Activated naive CD4-positive, alpha-beta T cell treated with anti-CD3 and anti-CD28 coated beads, Interleukin-2, amount 50 U/mL, for 24 hours (primary cell): ENCODE measurements around the gene OBP2B.

Experiments
- H3K27ac Mint-ChIP-seq: one replicate; pipeline ENCODE4 v1.8.0; 2021; ENCODE audit warnings: mild to moderate bottlenecking, mixed read lengths
- H3K27me3 Mint-ChIP-seq: one replicate; pipeline ENCODE4 v1.8.0; 2021; ENCODE audit warnings: mixed read lengths
- H3K36me3 Mint-ChIP-seq: one replicate; pipeline ENCODE4 v1.8.0; 2021; ENCODE audit warnings: mixed read lengths
- H3K4me1 Mint-ChIP-seq: one replicate; pipeline ENCODE4 v1.8.0; 2021; ENCODE audit warnings: mixed read lengths
- H3K4me3 Mint-ChIP-seq: one replicate; pipeline ENCODE4 v1.8.0; 2021; ENCODE audit warnings: mild to moderate bottlenecking, mixed read lengths
- H3K9me3 Mint-ChIP-seq: one replicate; pipeline ENCODE4 v1.8.0; 2021; ENCODE audit warnings: mixed read lengths

Gene OBP2B

GRCh38 chr9:133201424-133202144, 7.5 kb downstream of the OBP2B start:
- Mint-ChIP-seq H3K4me3 (no peak overlapping the region), H3K36me3 (no peaks in the 10 kb centered on the region), H3K27ac (no peak overlapping the region), H3K27me3 (peaks cover 6% of the 10 kb centered on the region), H3K4me1 (peaks cover 4% of the 10 kb centered on the region), H3K9me3 (no peaks in the 10 kb centered on the region)

DNA sequence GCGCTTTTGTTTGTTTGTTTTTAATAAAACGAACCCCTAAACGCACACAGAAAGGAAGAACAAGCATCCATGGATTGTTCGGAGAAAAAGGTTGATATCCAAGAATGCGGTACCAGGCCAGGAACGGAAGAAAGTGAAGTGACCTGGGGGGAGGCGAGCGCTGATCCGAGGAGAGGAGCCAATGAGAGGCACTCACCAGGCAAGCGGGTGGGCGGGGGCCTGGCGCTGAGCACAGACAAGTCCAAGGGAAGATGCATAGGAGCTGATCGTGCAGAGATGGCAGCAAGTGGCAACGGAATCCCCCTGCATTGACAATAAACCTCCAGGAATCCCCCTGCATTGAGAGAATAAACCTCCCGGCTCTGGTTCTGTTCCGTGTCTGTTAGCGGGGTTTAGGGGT, 8.4 kb downstream of the OBP2B start:
- Mint-ChIP-seq H3K4me3 (no peak overlapping the region), H3K4me1 (peaks cover 4% of the 10 kb centered on the region), H3K9me3 (no peaks in the 10 kb centered on the region), H3K27me3 (peaks cover 6% of the 10 kb centered on the region), H3K36me3 (no peaks in the 10 kb centered on the region), H3K27ac (no peak overlapping the region)

DNA sequence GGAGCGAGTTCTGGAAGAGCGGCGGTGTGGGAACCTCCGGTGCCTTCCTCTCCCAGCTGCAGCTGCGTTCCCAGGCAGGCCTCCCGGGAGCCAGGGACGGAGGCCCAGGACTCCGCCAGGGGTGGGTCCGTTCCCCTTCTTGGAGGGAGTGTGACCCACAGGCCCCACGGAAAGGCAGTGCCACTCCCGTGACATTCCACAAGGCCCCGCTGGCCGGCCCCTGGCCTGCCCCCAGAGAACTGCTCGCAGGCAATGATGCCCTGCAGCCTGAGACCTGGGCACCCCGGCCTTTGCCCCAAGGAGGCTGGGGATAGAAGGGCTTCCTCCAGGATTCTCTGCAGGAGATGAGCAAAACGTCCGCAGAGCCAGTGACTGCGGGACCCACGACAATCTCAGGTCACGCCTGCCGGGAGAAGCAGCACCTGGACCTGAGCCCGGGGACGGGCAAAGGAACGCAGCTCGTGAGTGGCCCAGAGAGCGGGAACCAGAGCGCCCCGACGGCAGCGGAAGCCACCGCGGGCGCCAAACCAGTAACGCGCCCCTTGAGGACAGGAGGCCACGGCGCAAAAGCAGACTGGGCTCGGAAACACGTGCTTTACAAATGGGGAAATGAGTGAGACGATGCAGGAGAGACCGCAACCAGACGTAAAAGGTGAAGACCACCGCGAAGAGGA, 9.3 kb downstream of the OBP2B start:
- no peaks in the 10 kb centered on the region for H3K36me3 Mint-ChIP-seq
- peak overlapping the region; percentile 58 for H3K4me3 Mint-ChIP-seq
- H3K4me1 Mint-ChIP-seq = peaks cover 4% of the 10 kb centered on the region
- no peaks in the 10 kb centered on the region for H3K9me3 Mint-ChIP-seq
- no peak overlapping the region for H3K27ac Mint-ChIP-seq
- H3K27me3 Mint-ChIP-seq = peaks cover 6% of the 10 kb centered on the region

GRCh38 chr9:133195029-133195428, 14.0 kb downstream of the OBP2B start:
- Mint-ChIP-seq H3K9me3 (no peaks in the 10 kb centered on the region), H3K4me3 (no peak overlapping the region), H3K27me3 (peaks cover 5% of the 10 kb centered on the region), H3K4me1 (peaks cover 2% of the 10 kb centered on the region), H3K27ac (no peak overlapping the region), H3K36me3 (no peaks in the 10 kb centered on the region)

- peaks cover 3% of the 10 kb centered on the region for H3K27me3 Mint-ChIP-seq
- no peaks in the 10 kb centered on the region for H3K4me1 Mint-ChIP-seq
- H3K27ac Mint-ChIP-seq = no peak overlapping the region
- H3K36me3 Mint-ChIP-seq = no peaks in the 10 kb centered on the region
- H3K9me3 Mint-ChIP-seq = no peaks in the 10 kb centered on the region
- H3K4me3 Mint-ChIP-seq = no peak overlapping the region
Measured at GRCh38 chr9:133194597-133194996, 14.5 kb downstream of the OBP2B start.

- H3K36me3 Mint-ChIP-seq = no peaks in the 10 kb centered on the region
- H3K4me3 Mint-ChIP-seq = no peak overlapping the region
Measured at GRCh38 chr9:133191989-133192388, 17.1 kb downstream of the OBP2B start.

GRCh38 chr9:133189826-133190225, 19.2 kb downstream of the OBP2B start:
- H3K9me3 Mint-ChIP-seq = no peaks in the 10 kb centered on the region
- H3K4me1 Mint-ChIP-seq = peaks cover 8% of the 10 kb centered on the region
- H3K27ac Mint-ChIP-seq = no peak overlapping the region
- H3K27me3 Mint-ChIP-seq = peaks cover 7% of the 10 kb centered on the region
- H3K36me3 Mint-ChIP-seq = no peaks in the 10 kb centered on the region
- no peak overlapping the region for H3K4me3 Mint-ChIP-seq

More at GRCh38 chr9:133191989-133192388, 17.1 kb downstream of the OBP2B start:
- no peaks in the 10 kb centered on the region for H3K9me3 Mint-ChIP-seq
- peaks cover 5% of the 10 kb centered on the region for H3K27me3 Mint-ChIP-seq
- H3K27ac Mint-ChIP-seq = no peak overlapping the region
- H3K4me1 Mint-ChIP-seq = no peaks in the 10 kb centered on the region

- Mint-ChIP-seq H3K27me3 (peaks cover 9% of the 10 kb centered on the region), H3K9me3 (no peaks in the 10 kb centered on the region), H3K4me1 (peaks cover 13% of the 10 kb centered on the region), H3K4me3 (no peak overlapping the region), H3K27ac (no peak overlapping the region), H3K36me3 (no peaks in the 10 kb centered on the region)
Measured at GRCh38 chr9:133188843-133189180, 20.2 kb downstream of the OBP2B start.

DNA sequence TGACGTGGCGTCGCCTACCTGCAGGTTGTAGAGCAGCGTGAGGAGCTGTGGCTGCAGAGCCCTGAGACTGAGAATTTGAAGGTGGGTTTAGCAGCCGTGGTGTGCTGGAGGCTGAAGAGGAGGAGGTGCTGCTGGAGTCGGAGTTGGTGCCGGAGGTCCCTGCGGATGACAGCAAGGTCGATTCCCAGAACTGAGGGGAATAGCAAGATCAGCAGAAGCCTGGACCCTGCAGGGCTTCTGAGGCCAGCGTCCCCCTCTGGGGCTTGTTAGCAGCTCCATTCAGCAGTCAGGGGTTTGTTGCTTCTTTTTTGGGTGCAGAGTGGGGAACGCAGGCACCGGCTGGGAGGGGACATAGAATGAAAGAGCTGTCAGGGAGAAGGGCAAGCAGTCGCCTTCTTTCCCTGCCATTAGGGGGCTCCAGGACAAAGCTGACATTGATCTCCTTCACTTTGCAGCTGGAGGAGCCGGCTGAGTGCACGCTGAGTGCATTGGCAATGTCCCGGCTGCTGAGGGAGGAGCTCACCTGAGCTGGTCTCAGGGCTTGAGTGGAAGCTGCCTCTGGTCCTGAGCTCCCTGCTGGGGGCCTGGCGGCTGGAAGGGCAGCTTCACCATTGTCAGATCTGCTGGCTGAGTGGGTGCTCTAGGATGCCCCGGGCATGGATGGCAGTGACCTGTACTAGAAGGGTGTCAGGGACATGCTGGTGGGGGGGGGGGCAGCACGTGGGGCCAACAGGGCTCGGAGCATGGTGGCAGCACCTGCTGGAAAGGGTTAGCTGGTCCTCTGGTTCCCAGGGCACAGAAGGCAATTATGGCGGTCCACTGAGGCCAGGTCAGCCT, 20.8 kb downstream of the OBP2B start:
- peaks cover 12% of the 10 kb centered on the region for H3K27me3 Mint-ChIP-seq
- H3K4me3 Mint-ChIP-seq = no peak overlapping the region
- no peaks in the 10 kb centered on the region for H3K36me3 Mint-ChIP-seq

DNA sequence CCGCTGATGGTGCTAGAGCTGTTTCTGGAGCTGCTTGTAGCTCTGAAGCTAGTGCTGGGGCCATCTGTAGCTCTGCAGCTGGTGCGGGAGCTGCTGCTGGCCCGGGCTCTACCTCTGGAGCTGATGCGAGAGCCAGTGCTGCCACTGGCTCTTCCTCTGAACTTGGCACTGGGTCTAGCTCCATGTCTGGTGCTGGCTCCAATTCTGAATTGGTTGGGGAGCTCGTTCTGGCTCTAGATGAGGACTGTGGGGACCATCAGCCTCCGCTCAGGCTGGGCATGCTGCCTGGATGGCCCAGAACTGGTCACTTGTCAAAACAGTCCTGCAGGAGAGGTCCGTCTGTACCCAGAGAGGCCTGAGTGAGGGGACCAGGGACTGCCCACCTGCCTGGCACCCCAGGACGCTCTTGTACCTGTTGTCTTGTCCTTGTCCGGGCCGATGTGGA, 21.5 kb downstream of the OBP2B start:
- Mint-ChIP-seq H3K4me3 (no peak overlapping the region), H3K36me3 (no peaks in the 10 kb centered on the region), H3K27ac (no peak overlapping the region), H3K9me3 (no peaks in the 10 kb centered on the region), H3K27me3 (peaks cover 14% of the 10 kb centered on the region), H3K4me1 (peaks cover 13% of the 10 kb centered on the region)

More for the DNA sequence above, 20.8 kb downstream of the OBP2B start:
- Mint-ChIP-seq H3K9me3 (no peaks in the 10 kb centered on the region), H3K4me1 (peaks cover 13% of the 10 kb centered on the region), H3K27ac (no peak overlapping the region)

DNA sequence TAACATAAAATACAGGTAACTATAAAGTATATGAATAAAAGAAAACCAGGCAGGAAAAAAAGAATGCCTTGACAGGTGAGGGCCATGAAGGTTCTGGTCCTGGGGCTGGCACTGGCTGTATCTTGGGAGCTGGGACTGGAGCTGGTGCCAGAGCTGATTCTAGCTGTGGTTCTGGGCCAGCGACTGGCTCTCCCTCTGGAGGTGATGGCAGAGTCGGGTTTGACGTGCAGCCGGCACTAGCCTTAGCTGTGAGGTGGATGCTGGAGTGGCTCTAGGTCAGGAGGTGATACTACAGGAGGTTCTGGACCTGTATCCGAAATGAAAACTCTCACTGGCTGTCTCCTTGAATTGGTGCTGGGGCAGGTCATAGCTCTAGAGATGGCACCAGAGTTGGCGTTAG, 22.3 kb downstream of the OBP2B start:
- Mint-ChIP-seq H3K9me3 (no peaks in the 10 kb centered on the region), H3K27me3 (peaks cover 14% of the 10 kb centered on the region), H3K36me3 (no peaks in the 10 kb centered on the region), H3K27ac (no peak overlapping the region), H3K4me1 (peaks cover 13% of the 10 kb centered on the region), H3K4me3 (no peak overlapping the region)

- no peaks in the 10 kb centered on the region for H3K36me3 Mint-ChIP-seq
- H3K27ac Mint-ChIP-seq = no peak overlapping the region
Measured at GRCh38 chr9:133184971-133185370, 24.1 kb downstream of the OBP2B start.

GRCh38 chr9:133182151-133182550, 26.9 kb downstream of the OBP2B start:
- Mint-ChIP-seq H3K4me3 (no peak overlapping the region), H3K27me3 (peaks cover 11% of the 10 kb centered on the region), H3K27ac (no peak overlapping the region), H3K4me1 (peaks cover 13% of the 10 kb centered on the region), H3K36me3 (no peaks in the 10 kb centered on the region), H3K9me3 (no peaks in the 10 kb centered on the region)

More at GRCh38 chr9:133184971-133185370, 24.1 kb downstream of the OBP2B start:
- no peaks in the 10 kb centered on the region for H3K9me3 Mint-ChIP-seq
- H3K4me3 Mint-ChIP-seq = peak overlapping the region; percentile 44
- peaks cover 15% of the 10 kb centered on the region for H3K27me3 Mint-ChIP-seq
- peaks cover 13% of the 10 kb centered on the region for H3K4me1 Mint-ChIP-seq

DNA sequence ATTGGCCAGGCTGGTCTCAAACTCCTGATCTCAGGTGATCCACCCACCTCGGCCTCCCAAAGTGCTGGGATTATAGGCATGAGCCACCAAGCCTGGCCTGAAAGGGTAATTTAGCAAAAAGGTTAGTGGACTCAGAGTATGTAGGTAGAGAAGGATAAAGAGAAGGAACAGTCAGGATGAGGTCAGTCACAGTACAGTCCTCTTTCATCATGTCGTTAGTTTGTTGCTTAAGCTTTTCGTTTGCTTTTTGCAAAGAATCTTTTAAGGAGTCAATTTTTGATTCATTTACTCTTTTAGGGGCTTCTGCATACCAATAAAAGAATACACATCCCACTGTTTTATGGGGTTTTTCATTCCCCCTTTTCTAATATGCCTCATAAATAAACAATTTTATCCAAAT, 27.5 kb downstream of the OBP2B start:
- H3K27ac Mint-ChIP-seq = no peak overlapping the region
- H3K4me1 Mint-ChIP-seq = peaks cover 13% of the 10 kb centered on the region

GRCh38 chr9:133180953-133181352, 28.1 kb downstream of the OBP2B start:
- peaks cover 11% of the 10 kb centered on the region for H3K27me3 Mint-ChIP-seq
- H3K4me1 Mint-ChIP-seq = peaks cover 10% of the 10 kb centered on the region
- no peaks in the 10 kb centered on the region for H3K9me3 Mint-ChIP-seq
- no peaks in the 10 kb centered on the region for H3K36me3 Mint-ChIP-seq
- H3K27ac Mint-ChIP-seq = no peak overlapping the region
- H3K4me3 Mint-ChIP-seq = no peak overlapping the region

More for the DNA sequence above, 27.5 kb downstream of the OBP2B start:
- H3K27me3 Mint-ChIP-seq = peaks cover 11% of the 10 kb centered on the region
- no peaks in the 10 kb centered on the region for H3K36me3 Mint-ChIP-seq
- H3K4me3 Mint-ChIP-seq = no peak overlapping the region
- H3K9me3 Mint-ChIP-seq = no peaks in the 10 kb centered on the region

DNA sequence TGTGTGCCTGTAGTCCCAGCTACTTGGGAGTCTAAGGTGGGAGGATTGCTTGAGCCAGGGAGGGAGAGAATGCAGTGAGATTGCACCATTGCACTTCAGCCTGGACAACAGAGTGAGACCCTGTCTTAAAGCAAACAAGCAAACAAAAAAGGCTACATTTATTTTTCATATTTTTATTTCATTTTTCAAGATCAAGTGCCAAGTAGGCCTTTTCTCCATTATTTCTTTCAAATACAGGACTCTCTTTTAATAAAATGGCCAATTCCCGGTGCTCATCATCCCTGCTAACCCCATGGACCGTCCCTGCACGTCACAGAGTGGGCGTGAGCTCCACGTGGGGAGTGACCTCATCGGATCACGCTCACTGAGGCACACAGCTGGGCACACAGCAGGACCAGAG, 36.0 kb downstream of the OBP2B start:
- Mint-ChIP-seq H3K4me1 (no peaks in the 10 kb centered on the region), H3K36me3 (no peaks in the 10 kb centered on the region)

More for the DNA sequence above, 36.0 kb downstream of the OBP2B start:
- H3K9me3 Mint-ChIP-seq = no peaks in the 10 kb centered on the region
- H3K4me3 Mint-ChIP-seq = no peak overlapping the region
- no peaks in the 10 kb centered on the region for H3K27me3 Mint-ChIP-seq
- no peak overlapping the region for H3K27ac Mint-ChIP-seq
